ENCODE results near the gene PCDHGB1.

PCDHGB1 gene

DNA sequence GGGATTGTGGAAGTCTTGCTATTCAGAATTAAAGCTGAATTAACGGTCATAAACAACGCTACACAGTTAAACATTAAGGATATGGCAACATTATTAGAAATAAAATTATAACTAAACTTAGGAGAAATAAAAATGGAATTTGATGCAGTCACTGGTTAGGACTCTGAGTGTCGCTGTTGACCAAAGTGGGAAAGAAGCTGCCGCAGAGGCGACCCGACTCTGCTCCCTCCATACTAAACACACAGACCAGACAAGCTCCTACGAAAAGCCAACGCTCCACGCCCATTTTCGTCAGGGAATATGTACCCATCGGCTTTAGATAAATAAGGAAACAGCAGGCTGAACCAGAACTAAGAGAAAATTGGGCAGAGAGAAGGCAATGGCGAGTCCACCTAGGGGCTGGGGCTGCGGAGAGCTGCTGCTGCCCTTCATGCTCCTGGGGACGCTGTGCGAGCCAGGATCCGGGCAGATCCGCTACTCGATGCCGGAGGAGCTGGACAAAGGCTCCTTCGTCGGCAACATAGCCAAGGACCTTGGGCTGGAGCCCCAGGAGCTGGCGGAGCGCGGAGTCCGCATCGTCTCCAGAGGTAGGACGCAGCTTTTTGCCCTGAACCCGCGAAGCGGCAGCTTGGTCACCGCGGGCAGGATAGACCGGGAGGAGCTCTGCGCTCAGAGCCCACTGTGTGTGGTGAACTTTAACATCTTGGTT, 14.2 kb downstream of the PCDHGB1 start, which contains the start of gene PCDHGA5:
PCDHGA5 (plus strand) TSS at position 211 of the 709 bp plus-strand sequence; CDS start at position 380, 169 bp downstream.
- H3K4me3 ChIP-seq (ENCODE audit: low read depth, low read length), result no peak within 1 kb of the TSS
- TF ChIP-seq, protein P1, sequence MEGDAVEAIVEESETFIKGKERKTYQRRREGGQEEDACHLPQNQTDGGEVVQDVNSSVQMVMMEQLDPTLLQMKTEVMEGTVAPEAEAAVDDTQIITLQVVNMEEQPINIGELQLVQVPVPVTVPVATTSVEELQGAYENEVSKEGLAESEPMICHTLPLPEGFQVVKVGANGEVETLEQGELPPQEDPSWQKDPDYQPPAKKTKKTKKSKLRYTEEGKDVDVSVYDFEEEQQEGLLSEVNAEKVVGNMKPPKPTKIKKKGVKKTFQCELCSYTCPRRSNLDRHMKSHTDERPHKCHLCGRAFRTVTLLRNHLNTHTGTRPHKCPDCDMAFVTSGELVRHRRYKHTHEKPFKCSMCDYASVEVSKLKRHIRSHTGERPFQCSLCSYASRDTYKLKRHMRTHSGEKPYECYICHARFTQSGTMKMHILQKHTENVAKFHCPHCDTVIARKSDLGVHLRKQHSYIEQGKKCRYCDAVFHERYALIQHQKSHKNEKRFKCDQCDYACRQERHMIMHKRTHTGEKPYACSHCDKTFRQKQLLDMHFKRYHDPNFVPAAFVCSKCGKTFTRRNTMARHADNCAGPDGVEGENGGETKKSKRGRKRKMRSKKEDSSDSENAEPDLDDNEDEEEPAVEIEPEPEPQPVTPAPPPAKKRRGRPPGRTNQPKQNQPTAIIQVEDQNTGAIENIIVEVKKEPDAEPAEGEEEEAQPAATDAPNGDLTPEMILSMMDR (IDR thresholded peaks at IDR 0.05; ENCODE audit: low read depth, low read length), result no peak

DNA sequence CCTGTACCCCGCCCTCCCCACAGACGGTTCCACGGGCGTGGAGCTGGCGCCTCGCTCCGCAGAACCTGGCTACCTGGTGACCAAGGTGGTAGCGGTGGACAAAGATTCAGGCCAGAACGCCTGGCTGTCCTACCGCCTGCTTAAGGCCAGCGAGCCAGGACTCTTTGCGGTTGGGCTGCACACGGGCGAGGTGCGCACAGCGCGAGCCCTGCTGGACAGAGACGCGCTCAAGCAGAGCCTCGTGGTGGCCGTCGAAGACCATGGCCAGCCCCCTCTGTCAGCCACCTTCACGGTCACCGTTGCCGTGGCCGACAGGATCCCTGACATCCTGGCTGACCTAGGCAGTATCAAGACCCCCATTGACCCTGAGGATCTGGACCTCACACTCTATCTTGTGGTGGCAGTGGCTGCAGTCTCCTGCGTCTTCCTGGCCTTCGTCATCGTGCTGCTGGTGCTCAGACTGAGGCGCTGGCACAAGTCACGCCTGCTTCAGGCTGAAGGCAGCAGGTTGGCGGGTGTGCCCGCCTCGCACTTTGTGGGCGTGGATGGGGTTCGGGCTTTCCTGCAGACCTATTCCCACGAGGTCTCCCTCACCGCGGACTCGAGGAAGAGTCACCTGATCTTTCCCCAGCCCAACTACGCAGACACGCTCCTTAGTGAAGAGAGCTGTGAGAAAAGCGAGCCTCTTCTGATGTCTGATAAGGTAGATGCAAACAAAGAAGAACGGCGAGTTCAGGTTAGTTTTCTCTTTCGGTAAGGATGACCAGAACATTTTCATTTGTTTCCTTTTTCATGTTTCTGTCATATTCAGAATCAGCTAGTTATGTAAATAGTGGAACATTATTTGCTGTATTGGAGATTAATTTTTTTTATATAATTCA, 16.4 kb downstream of the PCDHGB1 start:
- TF ChIP-seq, protein P1 (IDR thresholded peaks at IDR 0.05; ENCODE audit: low read depth, low read length), result no peak
- no peak overlapping the region for H3K4me3 ChIP-seq (ENCODE audit: low read depth, low read length)

DNA sequence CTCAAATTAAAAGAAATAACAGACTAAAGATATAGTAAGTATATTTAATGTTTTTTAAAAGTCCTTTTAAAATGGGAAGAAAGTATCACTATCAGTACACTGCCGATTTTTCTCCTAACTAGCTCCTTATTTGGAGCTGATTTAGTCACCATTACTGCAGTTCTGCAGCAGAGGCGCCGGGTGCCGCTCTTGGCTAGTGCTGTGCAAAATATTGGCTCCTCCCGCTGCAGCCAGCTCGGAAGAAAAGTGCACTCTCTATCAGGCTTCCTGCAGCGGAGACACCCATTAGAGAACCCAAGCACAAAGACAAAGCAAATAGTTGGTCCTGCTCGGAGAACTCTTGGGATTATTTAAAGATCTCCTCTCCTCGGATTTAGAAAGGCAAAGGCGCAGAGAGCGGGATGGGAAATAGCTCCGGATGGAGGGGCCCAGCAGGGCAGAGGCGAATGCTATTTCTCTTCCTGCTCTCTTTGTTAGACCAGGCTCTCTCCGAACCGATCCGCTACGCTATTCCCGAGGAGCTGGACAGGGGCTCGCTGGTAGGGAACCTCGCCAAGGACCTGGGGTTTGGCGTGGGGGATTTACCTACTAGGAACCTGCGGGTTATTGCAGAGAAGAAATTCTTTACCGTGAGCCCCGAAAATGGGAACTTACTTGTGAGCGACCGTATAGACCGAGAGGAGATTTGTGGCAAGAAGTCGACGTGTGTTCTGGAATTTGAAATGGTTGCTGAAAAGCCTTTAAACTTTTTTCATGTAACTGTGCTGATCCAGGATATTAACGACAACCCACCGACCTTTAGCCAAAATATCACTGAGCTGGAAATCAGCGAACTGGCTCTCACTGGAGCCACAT, 20.3 kb downstream of the PCDHGB1 start, which contains the start of gene PCDHGB3:
PCDHGB3 (plus strand) TSS at position 249 of the 855 bp plus-strand sequence; CDS start at position 402, 153 bp downstream.
- peak within 1 kb of the TSS; percentile 53 for H3K4me3 ChIP-seq (ENCODE audit: low read depth, low read length)
- TF ChIP-seq, protein P1 (IDR thresholded peaks at IDR 0.05; ENCODE audit: low read depth, low read length), result peak; percentile 53

- TF ChIP-seq, protein P1 (IDR thresholded peaks at IDR 0.05; ENCODE audit: low read depth, low read length), result no peak
- no peak overlapping the region for H3K4me3 ChIP-seq (ENCODE audit: low read depth, low read length)
Observed at GRCh38 chr5:141371572-141372475, 21.9 kb downstream of the PCDHGB1 start.

DNA sequence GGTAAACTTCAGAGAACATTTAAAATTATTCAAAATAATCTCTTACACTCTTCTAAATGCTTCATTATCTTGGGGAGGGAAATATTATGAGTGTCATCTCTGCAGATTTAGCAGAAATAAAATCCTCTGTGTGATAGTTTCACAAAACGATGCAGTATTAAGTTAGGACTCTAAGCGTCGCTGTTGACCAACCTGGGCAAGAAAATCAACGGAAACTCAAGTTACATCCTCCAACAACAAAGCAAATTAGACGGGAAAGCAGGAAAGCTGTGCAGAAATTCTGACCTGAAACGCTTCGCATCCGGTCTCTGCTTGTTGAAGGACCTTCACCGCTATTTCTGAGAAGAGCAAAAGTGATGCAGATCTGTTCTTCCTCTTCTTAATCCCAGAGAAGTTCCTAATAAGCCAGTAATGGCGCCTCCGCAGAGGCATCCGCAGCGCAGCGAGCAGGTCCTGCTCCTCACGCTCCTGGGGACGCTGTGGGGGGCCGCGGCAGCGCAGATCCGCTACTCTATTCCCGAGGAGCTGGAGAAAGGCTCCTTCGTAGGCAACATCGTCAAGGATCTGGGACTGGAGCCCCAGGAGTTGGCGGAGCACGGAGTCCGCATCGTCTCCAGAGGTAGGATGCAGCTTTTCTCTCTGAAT, 23.9 kb downstream of the PCDHGB1 start, which contains the start of gene PCDHGA6:
PCDHGA6 (plus strand) TSS at position 219 of the 645 bp plus-strand sequence; CDS start at position 412, 193 bp downstream.
- TF ChIP-seq, protein P1 (IDR thresholded peaks at IDR 0.05; ENCODE audit: low read depth, low read length), result peak; percentile 37; the same call in 1 of the 2 replicates
- H3K4me3 ChIP-seq (ENCODE audit: low read depth, low read length), result no peak within 1 kb of the TSS

Measured in WI38 (cell line).